Hepatocyte (in vitro differentiated cells): ENCODE measurements around the gene FKBP6. TPM values are rescaled to one million over a fixed set of nuclear protein-coding genes. Genes with fewer than 3 reads are reported as not detected.
A peak's percentile ranks its signal among the peaks of the same experiment; 100 is the strongest.

Source experiments
- DNase-seq: peaks from one replicate; pipeline ENCODE4 v3.0.0-alpha.2; 2016; ENCODE audit warnings: low spot score
- H2AFZ ChIP-seq: fragments of 200-600 bp; sonication (generic); 2 replicates; pipeline ENCODE4 v1.6.0; 2016; ENCODE audit warnings: antibody characterized with exemption, mild to moderate bottlenecking
- H3K27ac ChIP-seq: fragments of 200-600 bp; sonication (generic); 2 replicates; pipeline ENCODE4 v1.5.1; 2016; ENCODE audit warnings: mild to moderate bottlenecking
- H3K27me3 ChIP-seq: fragments of 200-600 bp; sonication (generic); 2 replicates; pipeline ENCODE4 v1.6.1; 2016
- H3K36me3 ChIP-seq: fragments of 200-600 bp; sonication (generic); replicated peaks from 2 replicates; pipeline ENCODE4 v1.5.1; 2016; ENCODE audit warnings: low read depth; ENCODE audit not compliant: insufficient read depth
- H3K4me1 ChIP-seq: fragments of 200-600 bp; sonication (generic); 2 replicates; pipeline ENCODE4 v1.5.1; 2016; ENCODE audit warnings: mild to moderate bottlenecking, moderate library complexity; ENCODE audit not compliant: insufficient read depth
- H3K4me2 ChIP-seq: fragments of 200-600 bp; sonication (generic); 2 replicates; pipeline ENCODE4 v1.6.0; 2016
- H3K4me3 ChIP-seq: fragments of 200-600 bp; sonication (generic); 2 replicates; pipeline ENCODE4 v1.5.1; 2016; ENCODE audit warnings: mild to moderate bottlenecking
- H3K79me2 ChIP-seq: fragments of 200-600 bp; sonication (generic); 2 replicates; pipeline ENCODE4 v1.6.0; 2017; ENCODE audit warnings: mild to moderate bottlenecking
- H3K9me2 ChIP-seq: fragments of 200-600 bp; sonication (generic); replicated peaks from 2 replicates; pipeline ENCODE4 v1.6.0; 2017; ENCODE audit warnings: mild to moderate bottlenecking; ENCODE audit not compliant: insufficient read depth
- H3K9me3 ChIP-seq: fragments of 200-600 bp; sonication (generic); 2 replicates; pipeline ENCODE4 v1.5.1; 2016; ENCODE audit warnings: low read depth, mild to moderate bottlenecking
- H4K20me1 ChIP-seq: fragments of 200-600 bp; sonication (generic); 2 replicates; pipeline ENCODE4 v1.6.0; 2016; ENCODE audit warnings: mild to moderate bottlenecking; ENCODE audit not compliant: insufficient read depth, poor library complexity, severe bottlenecking
- EZH2 ChIP-seq: fragments of 200-600 bp; sonication (generic); IDR thresholded peaks from 2 replicates; pipeline ENCODE4 v1.6.1; 2016; ENCODE audit warnings: antibody characterized with exemption, mild to moderate bottlenecking, borderline replicate concordance
- EZH2phosphoT487 ChIP-seq: fragments of 200-600 bp; sonication (generic); IDR thresholded peaks from one replicate; pipeline ENCODE4 v1.6.1; 2018; ENCODE audit warnings: antibody characterized with exemption, mild to moderate bottlenecking, low read depth, moderate library complexity; ENCODE audit not compliant: unreplicated experiment, severe bottlenecking
- WGBS: methylation state at CpG from one replicate; pipeline ENCODE4 v1.1.6; 2016; ENCODE audit warnings: low lambda C conversion rate; ENCODE audit errors: missing lambda C conversion rate; 5-methylcytosine and 5-hydroxymethylcytosine counted together
- polyA plus RNA-seq: library from polyadenylated mRNA; unstranded; fragments of >200 nt; fragmentation: Nextera tagmentation; extraction: Ambion mirVana; gene quantifications from 2 replicates; pipeline ENCODE4 v1.2.1, GENCODE V29; 2016
- total RNA-seq: library from RNA; depleted of rRNA; stranded (reverse); fragments of >200 nt; gene quantifications from 2 replicates; pipeline ENCODE4 v1.2.3, GENCODE V29; 2014
- TF ChIP-seq, protein P1 (sequence below): fragments of 200-600 bp; sonication (generic); IDR thresholded peaks from 2 replicates; pipeline ENCODE4 v1.5.1; 2016; ENCODE audit warnings: antibody characterized with exemption, mild to moderate bottlenecking; ENCODE audit not compliant: poor library complexity

FKBP6 gene
- total and polyA plus RNA-seq, 2 experiments from 2014 or later, result 0.17 TPM; not detected in 1

DNA sequence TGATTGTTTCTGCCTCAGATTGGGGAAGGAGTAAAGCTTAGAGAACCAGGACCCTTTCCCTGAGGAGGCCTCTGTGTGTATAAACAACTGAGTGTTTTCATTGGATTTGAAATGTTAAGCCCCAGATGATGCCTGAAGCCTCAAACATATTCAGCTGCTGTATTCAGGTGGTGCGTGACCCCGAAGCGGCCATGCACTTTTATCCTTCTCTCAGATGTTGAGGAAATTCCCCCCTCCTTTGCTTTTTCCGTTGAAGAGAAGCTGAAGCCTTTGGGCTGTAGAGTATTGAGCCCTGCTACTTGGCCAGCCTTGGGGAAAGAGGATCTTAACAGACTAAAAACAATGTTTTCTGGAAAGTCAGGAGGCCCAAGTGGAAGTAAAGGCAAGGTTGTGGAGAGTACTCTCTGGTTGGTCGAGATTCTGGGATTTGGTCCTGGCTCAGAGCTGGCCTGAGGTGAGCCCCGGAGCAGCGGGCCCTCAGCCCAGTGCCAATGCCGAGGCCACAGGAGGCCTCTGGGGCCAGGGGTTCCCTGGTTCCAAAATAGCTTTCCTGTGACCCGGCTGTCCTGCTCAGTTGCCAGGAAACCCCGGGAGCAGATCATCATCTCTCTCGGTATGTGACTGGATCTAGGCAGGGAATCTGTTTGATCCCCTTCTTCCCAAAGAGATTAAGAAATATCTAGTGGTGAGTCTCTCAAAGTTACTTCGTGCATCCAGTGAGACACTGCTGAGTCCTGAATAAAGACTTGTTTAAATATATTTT is 22.5 kb downstream of the FKBP6 start:
- H3K27ac ChIP-seq, result peak overlapping the region; percentile 62
- H3K9me2 ChIP-seq, result no peaks in the 10 kb centered on the region
- H2AFZ ChIP-seq, result peak overlapping the region; percentile 2
- H3K36me3 ChIP-seq, result no peaks in the 10 kb centered on the region
- no peaks in the 10 kb centered on the region for H4K20me1 ChIP-seq
- TF ChIP-seq EZH2 (no peak), EZH2phosphoT487 (no peak)
- TF ChIP-seq, protein P1, sequence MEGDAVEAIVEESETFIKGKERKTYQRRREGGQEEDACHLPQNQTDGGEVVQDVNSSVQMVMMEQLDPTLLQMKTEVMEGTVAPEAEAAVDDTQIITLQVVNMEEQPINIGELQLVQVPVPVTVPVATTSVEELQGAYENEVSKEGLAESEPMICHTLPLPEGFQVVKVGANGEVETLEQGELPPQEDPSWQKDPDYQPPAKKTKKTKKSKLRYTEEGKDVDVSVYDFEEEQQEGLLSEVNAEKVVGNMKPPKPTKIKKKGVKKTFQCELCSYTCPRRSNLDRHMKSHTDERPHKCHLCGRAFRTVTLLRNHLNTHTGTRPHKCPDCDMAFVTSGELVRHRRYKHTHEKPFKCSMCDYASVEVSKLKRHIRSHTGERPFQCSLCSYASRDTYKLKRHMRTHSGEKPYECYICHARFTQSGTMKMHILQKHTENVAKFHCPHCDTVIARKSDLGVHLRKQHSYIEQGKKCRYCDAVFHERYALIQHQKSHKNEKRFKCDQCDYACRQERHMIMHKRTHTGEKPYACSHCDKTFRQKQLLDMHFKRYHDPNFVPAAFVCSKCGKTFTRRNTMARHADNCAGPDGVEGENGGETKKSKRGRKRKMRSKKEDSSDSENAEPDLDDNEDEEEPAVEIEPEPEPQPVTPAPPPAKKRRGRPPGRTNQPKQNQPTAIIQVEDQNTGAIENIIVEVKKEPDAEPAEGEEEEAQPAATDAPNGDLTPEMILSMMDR, result no peak
- no peaks in the 10 kb centered on the region for H3K79me2 ChIP-seq
- DNase-seq, result no peak
- H3K4me3 ChIP-seq, result no peak overlapping the region
- no peaks in the 10 kb centered on the region for H3K9me3 ChIP-seq
- 63% methylated on average over 12 of the region's 12 CpGs for WGBS
- peaks cover 7% of the 10 kb centered on the region for H3K4me1 ChIP-seq
- no peaks in the 10 kb centered on the region for H3K27me3 ChIP-seq
- H3K4me2 ChIP-seq, result no peak overlapping the region

DNA sequence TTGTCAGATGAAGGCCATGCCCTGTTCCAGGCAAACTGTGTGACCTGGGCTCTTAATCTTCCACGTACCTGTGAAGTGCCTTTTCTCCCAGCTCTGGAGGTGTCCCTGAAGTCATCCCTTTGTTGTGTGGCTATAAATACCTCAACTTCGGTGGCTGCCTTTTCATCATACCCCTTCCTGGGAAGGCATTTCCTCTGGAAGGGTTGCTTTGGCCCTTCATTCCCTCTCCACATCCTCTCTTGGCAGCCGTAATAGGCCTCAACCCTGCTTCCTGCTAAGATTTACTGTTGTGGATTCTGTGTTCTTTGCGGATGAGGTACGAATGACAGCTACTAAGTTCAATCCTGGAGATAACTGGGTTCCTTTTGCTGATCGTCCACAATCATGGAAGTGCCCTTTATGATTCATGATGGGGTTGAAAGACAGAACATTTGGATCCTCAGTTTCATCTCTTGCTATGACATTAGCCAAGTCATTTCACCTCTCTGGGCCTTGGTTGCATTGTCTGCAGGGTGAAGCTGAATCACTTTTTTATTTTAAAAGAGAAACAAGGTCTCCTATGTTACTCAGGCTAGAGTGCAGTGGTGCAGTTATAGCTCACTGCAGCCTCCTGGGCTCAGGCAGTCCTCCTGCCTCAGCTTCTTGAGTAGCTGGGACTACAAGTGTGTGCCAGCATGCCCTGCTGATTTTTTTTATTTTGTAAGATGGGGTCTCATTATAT is 23.6 kb downstream of the FKBP6 start:
- H3K4me1 ChIP-seq, result no peaks in the 10 kb centered on the region
- no peaks in the 10 kb centered on the region for H3K36me3 ChIP-seq
- H2AFZ ChIP-seq, result no peak overlapping the region
- DNase-seq, result no peak
- H3K4me2 ChIP-seq, result no peak overlapping the region
- no peak for TF ChIP-seq EZH2
- TF ChIP-seq, protein P1, result no peak
- no peak for TF ChIP-seq EZH2phosphoT487
- WGBS, result 78% methylated on average over 6 of the region's 6 CpGs
- H3K4me3 ChIP-seq, result no peak overlapping the region
- no peaks in the 10 kb centered on the region for H3K9me3 ChIP-seq
- no peaks in the 10 kb centered on the region for H4K20me1 ChIP-seq
- H3K27ac ChIP-seq, result no peak overlapping the region
- H3K27me3 ChIP-seq, result no peaks in the 10 kb centered on the region
- H3K9me2 ChIP-seq, result no peaks in the 10 kb centered on the region
- no peaks in the 10 kb centered on the region for H3K79me2 ChIP-seq

DNA sequence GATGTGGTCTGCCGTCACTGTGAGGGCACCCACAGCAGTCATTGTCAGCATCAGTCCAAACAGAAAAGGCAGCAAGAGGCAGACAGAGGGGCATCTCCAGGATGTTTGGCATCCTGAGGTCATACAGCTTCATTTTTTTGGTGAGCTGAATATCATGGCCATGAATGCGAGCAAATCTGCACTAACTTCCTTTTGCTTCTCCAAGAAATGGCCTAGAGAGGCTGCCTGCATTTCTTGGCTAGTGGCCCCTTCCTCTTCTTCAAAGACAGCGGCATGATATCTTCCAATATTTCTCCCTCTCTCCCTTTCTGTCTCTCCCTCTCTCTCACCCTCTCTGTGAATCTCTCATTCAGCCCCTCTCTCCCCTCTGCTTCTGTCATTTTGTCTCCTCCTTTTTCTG is 24.8 kb downstream of the FKBP6 start:
- no peak overlapping the region for H2AFZ ChIP-seq
- no peaks in the 10 kb centered on the region for H3K79me2 ChIP-seq
- H4K20me1 ChIP-seq, result no peaks in the 10 kb centered on the region
- no peaks in the 10 kb centered on the region for H3K36me3 ChIP-seq
- no peak for DNase-seq
- no peaks in the 10 kb centered on the region for H3K9me2 ChIP-seq
- no peak overlapping the region for H3K27ac ChIP-seq
- H3K4me3 ChIP-seq, result no peak overlapping the region
- TF ChIP-seq EZH2phosphoT487, result no peak
- TF ChIP-seq EZH2, result no peak
- TF ChIP-seq, protein P1, result no peak
- H3K4me1 ChIP-seq, result no peaks in the 10 kb centered on the region
- H3K9me3 ChIP-seq, result no peaks in the 10 kb centered on the region
- H3K27me3 ChIP-seq, result no peaks in the 10 kb centered on the region
- WGBS, result 91% methylated on average over 3 of the region's 3 CpGs
- no peak overlapping the region for H3K4me2 ChIP-seq
